Liver (tissue), 9 donors: ENCODE data around the gene APOL6. TPM values are rescaled to one million over a fixed set of nuclear protein-coding genes. Genes with fewer than 3 reads are reported as not detected.

Experiments
- DNase-seq: peaks from one replicate; pipeline ENCODE4 v3.0.0-alpha.2; 2017; ENCODE audit warnings: low spot score
- H3K27ac ChIP-seq, 2 donors: one replicate each; pipeline ENCODE4 v1.7.0; 2013; ENCODE audit warnings: inconsistent platforms in 2 of 2, low read length in 2 of 2, control low read depth in 1 of 2, low read depth in 1 of 2, mild to moderate bottlenecking in 1 of 2
- H3K27me3 ChIP-seq, 4 donors: one replicate each; pipeline versions ENCODE4 v1.6.1 to v1.7.0; 2013; ENCODE audit warnings: low read length in 3 of 4, inconsistent platforms in 1 of 4, mild to moderate bottlenecking in 1 of 4, moderate library complexity in 1 of 4; ENCODE audit not compliant: control insufficient read depth in 4 of 4, insufficient read depth in 4 of 4
- H3K36me3 ChIP-seq, 4 donors: one replicate each; pipeline versions ENCODE4 v1.6.1 to v1.7.0; 2013; ENCODE audit warnings: low read length in 3 of 4, mild to moderate bottlenecking in 3 of 4, low read depth in 1 of 4, moderate library complexity in 1 of 4; ENCODE audit not compliant: control insufficient read depth in 4 of 4, insufficient read depth in 3 of 4
- H3K4me1 ChIP-seq, 4 donors: one replicate each; pipeline versions ENCODE4 v1.6.1 to v1.7.0; 2013; ENCODE audit warnings: low read length in 3 of 4, mild to moderate bottlenecking in 3 of 4, moderate library complexity in 1 of 4; ENCODE audit not compliant: control insufficient read depth in 4 of 4, insufficient read depth in 4 of 4
- H3K4me3 ChIP-seq, 3 donors: one replicate each; pipeline versions ENCODE4 v1.6.1 to v1.7.0; 2013; ENCODE audit warnings: low read length in 3 of 3, control low read depth in 1 of 3, low read depth in 1 of 3, mild to moderate bottlenecking in 1 of 3
- H3K9ac ChIP-seq, 2 donors: one replicate each; pipeline ENCODE4 v1.7.0; 2013; ENCODE audit warnings: low read length in 2 of 2, mild to moderate bottlenecking in 2 of 2, moderate library complexity in 2 of 2, control low read depth in 1 of 2, low read depth in 1 of 2
- H3K9me3 ChIP-seq, 4 donors: one replicate each; pipeline versions ENCODE4 v1.6.1 to v1.7.0; 2013; ENCODE audit warnings: low read length in 3 of 4; ENCODE audit not compliant: control insufficient read depth in 4 of 4
- ATF3 ChIP-seq: IDR thresholded peaks from 2 replicates; pipeline ENCODE4 v1.6.1; 2016; ENCODE audit warnings: antibody characterized with exemption
- CTCF ChIP-seq: fragments of 150-350 bp; IDR thresholded peaks from 2 replicates; pipeline ENCODE4 v1.5.1; 2017; ENCODE audit warnings: improper control_type of control experiment, low read depth, low read length; ENCODE audit not compliant: missing input control
- EGR1 ChIP-seq, 2 donors: IDR thresholded peaks; 2 replicates each; pipeline ENCODE4 v1.6.1; 2016 to 2018; ENCODE audit warnings: antibody characterized with exemption in 2 of 2, low read depth in 2 of 2
- FOXA1 ChIP-seq: IDR thresholded peaks from 2 replicates; pipeline ENCODE4 v1.6.1; 2016; ENCODE audit warnings: antibody characterized with exemption
- FOXA2 ChIP-seq: IDR thresholded peaks from 2 replicates; pipeline ENCODE4 v1.6.1; 2016; ENCODE audit warnings: antibody characterized with exemption
- GABPA ChIP-seq, 2 donors: IDR thresholded peaks in 1 of 2; conservative IDR thresholded peaks in 1 of 2; 2 replicates each; pipeline ENCODE4 v1.6.1; 2016; ENCODE audit warnings: antibody characterized with exemption in 2 of 2, mild to moderate bottlenecking in 1 of 2, moderate library complexity in 1 of 2
- HNF4A ChIP-seq, 2 donors: conservative IDR thresholded peaks; 2 replicates each; pipeline ENCODE4 v1.6.1; 2016; ENCODE audit warnings: antibody characterized with exemption in 2 of 2, mild to moderate bottlenecking in 2 of 2
- HNF4G ChIP-seq: IDR thresholded peaks from 2 replicates; pipeline ENCODE4 v1.6.1; 2016; ENCODE audit warnings: antibody characterized with exemption
- JUND ChIP-seq, 2 donors: IDR thresholded peaks; 2 replicates each; pipeline ENCODE4 v1.6.1; 2016; ENCODE audit warnings: antibody characterized with exemption in 2 of 2
- MAX ChIP-seq: IDR thresholded peaks from 2 replicates; pipeline ENCODE4 v1.6.1; 2016; ENCODE audit warnings: antibody characterized with exemption
- NR2F2 ChIP-seq: IDR thresholded peaks from 2 replicates; pipeline ENCODE4 v1.6.1; 2016; ENCODE audit warnings: antibody characterized with exemption
- RAD21 ChIP-seq, 2 donors: IDR thresholded peaks; 2 replicates each; pipeline ENCODE4 v1.6.1; 2016; ENCODE audit warnings: antibody characterized with exemption in 2 of 2, mild to moderate bottlenecking in 2 of 2
- REST ChIP-seq: IDR thresholded peaks from 2 replicates; pipeline ENCODE4 v1.6.1; 2016; ENCODE audit warnings: antibody characterized with exemption, mild to moderate bottlenecking
- RXRA ChIP-seq, 2 donors: IDR thresholded peaks; 2 replicates each; pipeline ENCODE4 v1.6.1; 2017 to 2018; ENCODE audit warnings: antibody characterized with exemption in 2 of 2, mild to moderate bottlenecking in 1 of 2
- SP1 ChIP-seq: IDR thresholded peaks from 2 replicates; pipeline ENCODE4 v1.6.1; 2018; ENCODE audit warnings: antibody characterized with exemption, mild to moderate bottlenecking
- TAF1 ChIP-seq: conservative IDR thresholded peaks from 2 replicates; pipeline ENCODE4 v1.6.1; 2016; ENCODE audit warnings: antibody characterized with exemption, mild to moderate bottlenecking
- YY1 ChIP-seq: IDR thresholded peaks from 2 replicates; pipeline ENCODE4 v1.6.1; 2016; ENCODE audit warnings: antibody characterized with exemption, mild to moderate bottlenecking
- ZBTB33 ChIP-seq: IDR thresholded peaks from 2 replicates; pipeline ENCODE4 v1.6.1; 2016; ENCODE audit warnings: antibody characterized with exemption
- WGBS: extraction: QIAGEN DNeasy Blood & Tissue Kit; methylation state at CpG from one replicate; pipeline ENCODE4 v1.1.7; 2013; 5-methylcytosine and 5-hydroxymethylcytosine counted together
- polyA plus RNA-seq, 2 donors: library from polyadenylated mRNA; stranded (reverse) in 1 of 2; unstranded in 1 of 2; fragments of 200-250 nt in 1 of 2; fragments of >200 nt in 1 of 2; fragmentation: Nextera tagmentation in 1 of 2; extraction: Ambion mirVana in 1 of 2; gene quantifications; one replicate each; pipeline versions ENCODE4 v1.2.1 to v1.2.3, GENCODE V29; 2013 to 2015
- total RNA-seq, 2 donors: library from RNA; depleted of rRNA; stranded (reverse); fragments of >200 nt; gene quantifications; one replicate each; pipeline ENCODE4 v1.2.3, GENCODE V29; 2014
- donor health status: healthy.
- donor health status: healthy.
- donor health status: healthy.
- donor health status: healthy.
- donor health status: healthy.

Gene APOL6
- total and polyA plus RNA-seq, 4 donors, result 10.3 to 80.1 (median 17.3) TPM

GRCh38 chr22:35657571-35658312 lies 9.5 kb downstream of the APOL6 start:
- H3K9me3 ChIP-seq, result no peaks in the 10 kb centered on the region
- H3K4me1 ChIP-seq, result peaks cover 2 to 40% (median 18%) of the 10 kb centered on the region in 4 donors
- no peak overlapping the region for H3K27ac ChIP-seq
- 74% methylated on average over 5 of the region's 5 CpGs for WGBS
- TF ChIP-seq MAX (no peak), HNF4A (conservative IDR thresholded peaks at IDR 0.05) (no peak), SP1 (no peak), ZBTB33 (no peak), TAF1 (no peak), YY1 (no peak), RAD21 (IDR thresholded peaks at IDR 0.05) (no peak), RXRA (IDR thresholded peaks at IDR 0.05) (no peak), GABPA (IDR thresholded peaks at IDR 0.05 in 1 of 2, conservative IDR thresholded peaks at IDR 0.05 in 1 of 2) (no peak), HNF4G (no peak), JUND (IDR thresholded peaks at IDR 0.05) (no peak), FOXA1 (no peak), ATF3 (no peak), NR2F2 (no peak), FOXA2 (no peak), EGR1 (IDR thresholded peaks at IDR 0.05; ENCODE audit: low read depth in 2 of 2) (no peak), CTCF (no peak), REST (no peak)
- peaks cover 14 to 60% (median 39%) of the 10 kb centered on the region in 4 donors for H3K36me3 ChIP-seq
- H3K4me3 ChIP-seq, result no peak overlapping the region
- H3K9ac ChIP-seq, result no peak overlapping the region
- DNase-seq, result no peak
- no peaks in the 10 kb centered on the region for H3K27me3 ChIP-seq
